Ascending aorta (tissue), 2 donors: ENCODE data around the gene DMC1. TPM values are rescaled to one million over a fixed set of nuclear protein-coding genes. Genes with fewer than 3 reads are reported as not detected.
"Not testable (repeated sequence)": the region's sequence is repeated elsewhere in the genome, so short reads cannot be mapped to it uniquely, and the experiment has no call there.

Experiments used
- DNase-seq, 2 donors: peaks; one replicate each; pipeline ENCODE4 v3.0.0-alpha.2; 2019; ENCODE audit warnings: low spot score in 2 of 2
- H3K27ac ChIP-seq, 2 donors: fragments of 200-600 bp; sonication (generic); one replicate each; pipeline ENCODE4 v1.5.1; 2016 to 2017; ENCODE audit warnings: mild to moderate bottlenecking in 1 of 2
- H3K27me3 ChIP-seq: fragments of 200-600 bp; sonication (generic); one replicate; pipeline ENCODE4 v1.5.1; 2017
- H3K36me3 ChIP-seq, 2 donors: fragments of 200-600 bp; sonication (generic); one replicate each; pipeline ENCODE4 v1.5.1; 2016
- H3K4me1 ChIP-seq, 2 donors: fragments of 200-600 bp; sonication (generic); one replicate each; pipeline ENCODE4 v1.5.1; 2016 to 2017; ENCODE audit warnings: mild to moderate bottlenecking in 1 of 2
- H3K4me3 ChIP-seq, 2 donors: fragments of 200-600 bp; sonication (generic); one replicate each; pipeline ENCODE4 v1.5.1; 2016 to 2017; ENCODE audit warnings: mild to moderate bottlenecking in 1 of 2
- H3K9me3 ChIP-seq, 2 donors: fragments of 200-600 bp; sonication (generic); one replicate each; pipeline ENCODE4 v1.5.1; 2016
- CTCF ChIP-seq, 3 experiments: fragments of 200-600 bp in 2 of 3; fragments of 450-650 bp in 1 of 3; sonication (generic) in 2 of 3; IDR thresholded peaks; one replicate each; pipeline ENCODE4 v1.5.1; 2016 to 2019; ENCODE audit warnings: antibody characterized with exemption in 3 of 3, mild to moderate bottlenecking in 1 of 3, moderate library complexity in 1 of 3
- intact Hi-C: fragments of 100-400 bp; cut with DNase I; formaldehyde crosslinking; loops from one replicate; pipeline ENCODE4 v1.15.1; 2023
- total RNA-seq: library from RNA; depleted of rRNA; stranded (reverse); fragments of >200 nt; gene quantifications from one replicate; pipeline ENCODE4 v1.1.0, GENCODE V29; 2016

DMC1 gene
- total RNA-seq, 1 donor from 2014 or later: not detected

GRCh38 chr22:38481162-38481870 lies 88.7 kb downstream of the DMC1 start:
- H3K9me3 ChIP-seq: no peaks in the 10 kb centered on the region
- peaks cover 38 to 66% of the 10 kb centered on the region in 2 donors for H3K36me3 ChIP-seq
- no peak overlapping the region for H3K27ac ChIP-seq
- intact Hi-C loops: no loop called here
- TF ChIP-seq CTCF (IDR thresholded peaks at IDR 0.05): no peak
- H3K4me3 ChIP-seq: no peak overlapping the region
- H3K27me3 ChIP-seq: no peaks in the 10 kb centered on the region
- H3K4me1 ChIP-seq: no peaks in the 10 kb centered on the region
- no peak for DNase-seq

- Histone ChIP-seq H3K4me1 (no peaks in the 10 kb centered on the region), H3K36me3 (peaks cover 17 to 46% of the 10 kb centered on the region in 2 donors), H3K27me3 (no peaks in the 10 kb centered on the region), H3K4me3 (no peak overlapping the region), H3K27ac (no peak overlapping the region), H3K9me3 (no peaks in the 10 kb centered on the region)
- TF ChIP-seq CTCF (IDR thresholded peaks at IDR 0.05): no peak
- intact Hi-C loops: no loop called here
- DNase-seq: no peak
These were observed 90.7 kb downstream of the DMC1 start for GRCh38 chr22:38479096-38479837.

- peak in 1 of 2 donors; percentile 51 for DNase-seq
- no peaks in the 10 kb centered on the region for H3K4me1 ChIP-seq
- H3K27ac ChIP-seq: no peak overlapping the region
- H3K4me3 ChIP-seq: no peak overlapping the region
- no peaks in the 10 kb centered on the region for H3K9me3 ChIP-seq
- H3K36me3 ChIP-seq: peaks cover under 1 to 29% of the 10 kb centered on the region in 2 donors
- intact Hi-C loops: no loop called here
- TF ChIP-seq CTCF (IDR thresholded peaks at IDR 0.05): no peak
- H3K27me3 ChIP-seq: no peaks in the 10 kb centered on the region
These were observed 92.4 kb downstream of the DMC1 start for GRCh38 chr22:38477585-38477984.

GRCh38 chr22:38474003-38474607 lies 95.9 kb downstream of the DMC1 start:
- no peak overlapping the region for H3K27ac ChIP-seq
- TF ChIP-seq CTCF (IDR thresholded peaks at IDR 0.05): no peak
- H3K36me3 ChIP-seq: no peaks in the 10 kb centered on the region
- peak in 1 of 2 donors; percentile 41 for DNase-seq
- intact Hi-C loops: no loop called here
- no peaks in the 10 kb centered on the region for H3K9me3 ChIP-seq
- no peak overlapping the region for H3K4me3 ChIP-seq
- H3K4me1 ChIP-seq: no peaks in the 10 kb centered on the region
- H3K27me3 ChIP-seq: no peaks in the 10 kb centered on the region

GRCh38 chr22:38471237-38471636 lies 98.7 kb downstream of the DMC1 start:
- H3K27me3 ChIP-seq: no peaks in the 10 kb centered on the region
- DNase-seq: no peak
- H3K4me1 ChIP-seq: peaks cover 0 to 12% of the 10 kb centered on the region in 2 donors
- intact Hi-C loops: no loop called here
- no peaks in the 10 kb centered on the region for H3K9me3 ChIP-seq
- no peak overlapping the region for H3K4me3 ChIP-seq
- TF ChIP-seq CTCF (IDR thresholded peaks at IDR 0.05): no peak
- no peaks in the 10 kb centered on the region for H3K36me3 ChIP-seq
- H3K27ac ChIP-seq: no peak overlapping the region

GRCh38 chr22:38470179-38470578 lies 99.8 kb downstream of the DMC1 start:
- H3K36me3 ChIP-seq, H3K27ac ChIP-seq, H3K4me3 ChIP-seq, H3K9me3 ChIP-seq, intact Hi-C loops, DNase-seq, H3K27me3 ChIP-seq: not testable (repeated sequence)
- H3K4me1 ChIP-seq: peaks cover 0 to 12% of the 10 kb centered on the region in 2 donors
